ENCODE results near the gene ANKRD24. TPM values are rescaled to one million over a fixed set of nuclear protein-coding genes. Genes with fewer than 3 reads are reported as not detected.
A peak's percentile ranks its signal among the peaks of the same experiment; 100 is the strongest.

ANKRD24 gene
- total and polyA plus RNA-seq, 2 donors (not counting 3 experiments of a cell fraction or from before 2014, with no cell fraction given), result 0.07 to 0.27 TPM

DNA sequence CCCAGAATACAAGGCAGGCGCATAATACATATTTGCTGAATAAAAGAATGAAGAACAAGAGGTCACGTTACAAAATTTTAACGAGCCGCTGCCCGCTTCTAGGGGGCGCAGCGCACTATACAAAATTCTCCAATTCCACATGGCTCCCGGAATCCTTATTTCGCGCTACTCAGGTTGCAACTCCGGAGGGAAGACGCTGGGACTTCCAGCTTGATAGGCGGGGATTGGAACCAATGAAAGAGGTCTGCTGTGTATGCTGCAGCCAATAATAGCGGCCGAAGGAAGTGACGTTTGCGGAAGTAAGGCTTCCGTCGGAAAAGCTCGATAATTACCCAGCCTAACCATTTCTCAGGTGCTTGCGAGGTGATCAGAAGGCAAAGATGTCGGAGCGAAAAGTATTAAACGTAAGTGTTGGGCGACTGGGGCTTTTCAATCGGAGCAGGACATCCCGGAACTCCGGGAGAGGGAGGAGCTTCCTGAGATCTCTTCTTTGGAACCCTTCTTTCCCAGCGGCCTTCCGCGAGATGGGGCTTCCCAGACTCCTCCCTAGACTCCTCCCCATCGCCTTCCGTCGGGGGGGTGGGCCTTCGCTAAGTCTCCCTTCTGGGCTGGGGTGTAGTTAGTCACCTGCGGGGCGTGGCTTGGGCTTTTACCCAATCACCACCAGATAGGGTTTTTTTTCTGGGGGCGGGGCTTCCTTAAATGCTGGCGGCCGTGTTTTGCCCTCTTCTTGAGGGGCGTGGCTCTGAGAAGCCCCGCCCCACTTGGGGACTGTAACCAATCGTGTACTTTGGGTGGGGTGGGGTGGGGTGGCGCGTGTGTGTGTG, 64.5 kb downstream of the ANKRD24 start, which contains the start of gene YJU2:
TSS of gene YJU2 (plus strand) at position 314 of the 827 bp plus-strand sequence. CDS start at position 381, 67 bp downstream.
- peak within 1 kb of the TSS; percentile 59 for H3K4me2 ChIP-seq (ENCODE audit: insufficient read depth, low read length)
- peak within 1 kb of the TSS; percentile 97 for H3K9ac ChIP-seq (replicated peaks; ENCODE audit: extremely low read depth, insufficient read depth, low read length)
- no peaks in the 10 kb centered on the region for H3K9me1 ChIP-seq (replicated peaks; ENCODE audit: control insufficient read depth, extremely low read depth, insufficient read depth, low read length)
- DNase-seq (ENCODE audit: low read depth, low spot score) (peak; percentile 99), FAIRE-seq (peak; percentile 99)
- H3K4me3 ChIP-seq (replicated peaks in 1 of 3; ENCODE audit: insufficient read depth in 1 of 3, low read depth in 1 of 3, low read length in 3 of 3), result peak within 1 kb of the TSS; percentile 43 to 86 (median 75)
- POLR2A ChIA-PET, result interaction anchor here (0.6 to 1.3 kb wide), 2 partner anchors 95 to 133 kb away, joined by 3 to 6 read pairs; partner anchors contain the start of gene MPND
- H3K9me3 ChIP-seq (replicated peaks; ENCODE audit: control insufficient read depth, insufficient read depth, low read length), result no peaks in the 10 kb centered on the region
- H3K4me1 ChIP-seq (ENCODE audit: control insufficient read depth, extremely low read depth, insufficient read depth, low read length), result no peaks in the 10 kb centered on the region
- CTCF ChIA-PET, result interaction anchor here (0.7 to 1.6 kb wide), 12 partner anchors 13 to 387 kb away, joined by 3 to 9 read pairs (median 3); no protein-coding TSS in a partner anchor
- dilution Hi-C loops (cut with MboI; ENCODE audit: extremely low pct_ligation_motif_present, low sequenced_read_pairs) (no loop called here), intact Hi-C loops (cut with micrococcal nuclease) (loop anchor here (1.0 kb wide), 1 partner anchor 153 kb away; the partner anchor contains the start of gene SH3GL1)
- TF ChIP-seq, protein P1, sequence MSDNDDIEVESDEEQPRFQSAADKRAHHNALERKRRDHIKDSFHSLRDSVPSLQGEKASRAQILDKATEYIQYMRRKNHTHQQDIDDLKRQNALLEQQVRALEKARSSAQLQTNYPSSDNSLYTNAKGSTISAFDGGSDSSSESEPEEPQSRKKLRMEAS (IDR thresholded peaks at IDR 0.05; ENCODE audit: insufficient read depth, insufficient read length), result peak; percentile 62
- no peak for TF ChIP-seq FOS (IDR thresholded peaks at IDR 0.05; ENCODE audit: borderline replicate concordance, insufficient read depth, low read length)
- TF ChIP-seq GATA2 (IDR thresholded peaks at IDR 0.05; ENCODE audit: insufficient read depth, insufficient read length, low read depth, low read length), result no peak
- peak; percentile 60 for TF ChIP-seq POLR2AphosphoS5 (IDR thresholded peaks at IDR 0.05; ENCODE audit: insufficient read depth, low read depth, low read length)
- peak; percentile 90 for TF ChIP-seq MYC (IDR thresholded peaks at IDR 0.05; ENCODE audit: low read depth, low read length)
- TF ChIP-seq, protein P2, sequence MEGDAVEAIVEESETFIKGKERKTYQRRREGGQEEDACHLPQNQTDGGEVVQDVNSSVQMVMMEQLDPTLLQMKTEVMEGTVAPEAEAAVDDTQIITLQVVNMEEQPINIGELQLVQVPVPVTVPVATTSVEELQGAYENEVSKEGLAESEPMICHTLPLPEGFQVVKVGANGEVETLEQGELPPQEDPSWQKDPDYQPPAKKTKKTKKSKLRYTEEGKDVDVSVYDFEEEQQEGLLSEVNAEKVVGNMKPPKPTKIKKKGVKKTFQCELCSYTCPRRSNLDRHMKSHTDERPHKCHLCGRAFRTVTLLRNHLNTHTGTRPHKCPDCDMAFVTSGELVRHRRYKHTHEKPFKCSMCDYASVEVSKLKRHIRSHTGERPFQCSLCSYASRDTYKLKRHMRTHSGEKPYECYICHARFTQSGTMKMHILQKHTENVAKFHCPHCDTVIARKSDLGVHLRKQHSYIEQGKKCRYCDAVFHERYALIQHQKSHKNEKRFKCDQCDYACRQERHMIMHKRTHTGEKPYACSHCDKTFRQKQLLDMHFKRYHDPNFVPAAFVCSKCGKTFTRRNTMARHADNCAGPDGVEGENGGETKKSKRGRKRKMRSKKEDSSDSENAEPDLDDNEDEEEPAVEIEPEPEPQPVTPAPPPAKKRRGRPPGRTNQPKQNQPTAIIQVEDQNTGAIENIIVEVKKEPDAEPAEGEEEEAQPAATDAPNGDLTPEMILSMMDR (IDR thresholded peaks at IDR 0.05; ENCODE audit: extremely low read depth in 1 of 2, insufficient read depth in 1 of 2, low read depth in 1 of 2, low read length in 2 of 2), result peak; percentile 44 to 56
- TF ChIP-seq JUN (IDR thresholded peaks at IDR 0.05; ENCODE audit: borderline replicate concordance, insufficient read depth, insufficient read length, low read depth), result no peak
- no peak for TF ChIP-seq EZH2 (IDR thresholded peaks at IDR 0.05; ENCODE audit: borderline replicate concordance, low read depth, low read length, severe bottlenecking)
- TF ChIP-seq POLR2A (IDR thresholded peaks at IDR 0.05; ENCODE audit: low read depth, low read length), result peak; percentile 59
- H3K27ac ChIP-seq (ENCODE audit: insufficient read depth, low read depth, low read length), result peak within 1 kb of the TSS; percentile 97
- peak within 1 kb of the TSS; percentile 79 for H2AFZ ChIP-seq (ENCODE audit: low read depth, low read length)
- BruUV-seq (replicated peaks), result TSS peak; percentile 91
- peaks cover 3% of the 10 kb centered on the region for H3K79me2 ChIP-seq (ENCODE audit: control insufficient read depth, insufficient read depth, low read length)
- no peaks in the 10 kb centered on the region for H4K20me1 ChIP-seq (replicated peaks; ENCODE audit: control insufficient read depth, extremely low read depth, insufficient read depth, low read length)
- no peaks in the 10 kb centered on the region for H3K27me3 ChIP-seq (ENCODE audit: control insufficient read depth in 2 of 2, insufficient read depth in 2 of 2, low read length in 2 of 2)
- H3K36me3 ChIP-seq (ENCODE audit: control insufficient read depth in 2 of 2, extremely low read depth in 1 of 2, insufficient read depth in 2 of 2, low read length in 2 of 2), result peaks cover 8 to 14% of the 10 kb centered on the region in 2 experiments
